GM19193 (cell line): ENCODE results near the gene SH3GL1.

Experiments
- POLR2A ChIP-seq: IDR thresholded peaks from 4 replicates; pipeline ENCODE4 v1.6.1; 2011; ENCODE audit not compliant: insufficient read depth, insufficient read length; ENCODE audit errors: extremely low read depth

The SH3GL1 gene

DNA sequence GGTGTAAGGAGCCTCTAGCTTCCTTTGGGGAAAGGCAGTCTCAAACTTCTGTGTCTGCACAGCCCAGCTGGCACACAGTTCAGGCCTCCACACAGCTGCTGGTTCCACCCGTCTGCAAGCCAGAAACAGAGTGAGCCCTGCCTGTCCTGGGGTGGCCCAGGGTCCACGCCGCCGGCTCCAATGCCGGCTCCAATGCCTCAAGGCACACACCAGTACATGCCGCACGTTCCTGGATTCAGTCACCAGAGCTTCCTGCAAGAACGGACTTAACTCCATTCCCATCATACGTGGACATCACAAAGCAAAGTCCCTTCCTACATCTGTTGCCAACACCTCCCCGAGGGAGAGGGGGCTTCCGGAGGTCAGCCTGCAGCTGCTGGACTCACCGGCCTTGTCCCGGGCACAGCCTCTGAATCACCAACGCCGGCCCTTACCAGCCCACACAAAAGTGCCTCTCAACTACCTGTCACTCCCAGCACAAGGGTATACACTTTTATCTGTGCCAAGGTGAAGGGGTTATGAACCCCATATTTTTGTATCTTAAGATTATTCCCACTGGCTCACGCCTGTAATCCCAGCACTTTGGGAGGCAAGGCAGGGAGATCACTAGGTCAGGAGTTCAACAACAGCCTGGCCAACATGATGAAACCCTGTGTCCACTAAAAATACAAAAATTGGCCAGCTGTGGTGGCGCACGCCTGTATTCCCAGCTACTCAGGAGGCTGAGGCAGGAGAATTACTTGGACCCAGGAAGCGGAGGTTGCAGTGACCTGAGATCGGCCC is 8.5 kb downstream of the SH3GL1 start:
- no peak for TF ChIP-seq POLR2A

DNA sequence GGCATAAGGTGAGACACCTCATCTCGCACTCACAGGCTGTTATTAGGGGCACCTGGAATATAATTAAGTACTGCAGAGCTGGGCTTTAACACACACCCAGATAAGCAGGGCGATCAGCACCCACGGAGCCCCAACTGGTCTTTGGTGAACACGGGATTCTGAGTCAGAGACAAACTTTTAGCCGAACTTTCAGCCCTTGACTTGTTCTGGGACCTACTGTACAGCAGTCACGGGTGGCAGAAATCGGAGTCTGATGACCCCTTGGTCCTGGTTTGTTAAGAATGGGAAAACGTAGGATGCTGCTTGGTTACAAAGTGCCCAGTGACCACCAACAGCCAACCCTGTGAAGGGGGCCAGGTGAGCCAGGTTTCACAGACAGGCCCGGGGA is 9.0 kb downstream of the SH3GL1 start:
- TF ChIP-seq POLR2A: no peak

DNA sequence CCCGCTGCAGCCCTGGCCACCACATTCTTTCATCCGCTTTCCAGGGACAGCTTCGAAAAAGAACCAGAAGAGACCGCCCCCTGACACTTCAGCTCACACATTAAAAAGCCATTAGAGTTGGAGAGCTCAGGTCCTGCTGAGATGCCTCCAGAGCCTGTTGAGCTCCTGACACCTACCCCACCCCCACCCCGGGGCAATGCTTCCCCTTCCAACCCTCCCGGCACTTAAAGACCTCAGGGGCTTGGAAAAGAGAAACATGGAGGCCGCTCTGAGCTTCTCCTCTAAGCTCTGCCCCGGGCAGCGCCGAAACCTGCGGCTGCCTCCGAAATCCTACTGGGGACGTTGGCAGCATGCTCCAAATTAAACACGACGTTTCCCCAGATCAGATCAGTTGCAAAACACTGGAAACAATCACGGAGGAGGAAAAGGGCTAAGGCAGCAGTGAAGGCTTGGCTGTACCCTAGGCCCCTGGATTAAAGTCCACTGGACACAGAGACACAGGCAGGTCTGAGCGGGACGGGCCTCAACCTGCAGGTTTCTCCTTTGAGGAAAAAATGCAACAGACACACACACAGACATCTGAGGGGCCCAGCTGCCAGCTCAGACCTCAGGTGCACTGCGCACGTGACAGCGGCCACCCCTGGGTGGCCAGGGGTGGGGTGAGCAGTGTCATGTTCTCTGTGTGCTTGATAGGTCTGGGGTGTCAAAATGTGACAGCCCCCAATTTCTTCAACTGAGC is 9.6 kb downstream of the SH3GL1 start:
- no peak for TF ChIP-seq POLR2A

DNA sequence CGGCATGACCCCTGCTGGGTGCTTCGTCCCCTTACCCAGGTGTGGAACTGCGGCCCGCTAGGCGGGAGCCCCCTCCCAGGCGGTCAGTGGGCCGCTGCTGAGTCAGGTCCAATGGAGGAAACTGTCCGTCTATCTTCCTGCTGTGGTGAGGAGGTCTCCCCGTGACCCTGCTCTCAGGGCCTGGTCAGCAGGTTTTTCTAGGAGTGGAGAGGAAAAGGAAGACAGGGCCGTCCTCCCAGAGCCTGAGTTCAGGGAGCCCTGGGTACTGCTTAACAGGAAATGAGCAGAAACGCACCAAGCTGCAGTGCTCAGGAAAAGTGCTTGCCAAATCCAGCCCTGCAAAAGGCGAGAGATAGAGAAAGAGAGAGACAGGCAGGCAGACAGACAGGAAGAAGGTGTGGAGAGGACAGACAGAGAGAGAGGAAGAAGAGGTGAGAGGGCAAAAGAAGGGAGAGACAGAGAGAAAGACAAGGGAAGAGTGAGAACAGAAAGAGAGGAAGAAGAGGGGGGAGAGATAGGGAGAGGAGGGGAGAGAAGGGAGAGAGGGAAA is 10.3 kb downstream of the SH3GL1 start:
- TF ChIP-seq POLR2A: no peak

DNA sequence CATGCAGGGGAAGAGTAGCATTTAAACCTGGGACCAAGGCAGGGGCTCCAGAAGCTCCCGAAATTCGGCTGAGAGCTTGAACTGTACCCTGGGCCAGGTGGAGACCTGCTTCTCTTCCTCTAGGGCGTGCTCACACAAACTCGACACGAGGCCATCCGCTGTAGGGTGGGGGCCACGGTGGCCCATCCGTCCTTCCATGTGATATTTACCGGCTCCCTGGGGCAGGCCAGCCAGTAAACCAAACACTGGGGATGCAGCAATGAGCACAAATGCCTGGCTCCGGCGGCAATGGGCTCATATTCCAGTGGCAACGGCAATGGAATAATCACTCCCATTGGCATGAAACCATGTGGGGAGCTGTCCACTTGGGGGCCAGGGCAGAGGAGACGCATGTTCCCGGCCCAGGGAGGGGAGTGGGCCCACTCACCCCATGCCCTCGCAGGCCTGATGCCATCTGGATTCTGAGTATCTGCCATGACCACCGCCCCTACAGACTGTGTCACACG is 10.8 kb downstream of the SH3GL1 start:
- no peak for TF ChIP-seq POLR2A

DNA sequence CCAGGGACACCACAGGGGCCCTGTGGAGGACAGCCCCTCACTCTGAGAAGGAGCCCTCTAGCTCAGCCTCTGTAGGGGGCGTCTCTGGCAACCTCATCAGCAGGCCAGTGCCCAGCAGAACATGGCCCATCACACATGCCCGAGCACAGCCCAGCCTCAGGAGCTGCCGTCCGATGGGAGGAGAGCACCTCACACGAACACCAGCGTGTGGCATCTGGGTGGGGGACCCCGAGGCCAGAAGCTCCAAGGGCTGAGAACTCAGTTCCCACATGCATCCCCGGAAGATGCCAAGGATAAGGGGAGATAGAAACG is 11.3 kb downstream of the SH3GL1 start:
- no peak for TF ChIP-seq POLR2A

DNA sequence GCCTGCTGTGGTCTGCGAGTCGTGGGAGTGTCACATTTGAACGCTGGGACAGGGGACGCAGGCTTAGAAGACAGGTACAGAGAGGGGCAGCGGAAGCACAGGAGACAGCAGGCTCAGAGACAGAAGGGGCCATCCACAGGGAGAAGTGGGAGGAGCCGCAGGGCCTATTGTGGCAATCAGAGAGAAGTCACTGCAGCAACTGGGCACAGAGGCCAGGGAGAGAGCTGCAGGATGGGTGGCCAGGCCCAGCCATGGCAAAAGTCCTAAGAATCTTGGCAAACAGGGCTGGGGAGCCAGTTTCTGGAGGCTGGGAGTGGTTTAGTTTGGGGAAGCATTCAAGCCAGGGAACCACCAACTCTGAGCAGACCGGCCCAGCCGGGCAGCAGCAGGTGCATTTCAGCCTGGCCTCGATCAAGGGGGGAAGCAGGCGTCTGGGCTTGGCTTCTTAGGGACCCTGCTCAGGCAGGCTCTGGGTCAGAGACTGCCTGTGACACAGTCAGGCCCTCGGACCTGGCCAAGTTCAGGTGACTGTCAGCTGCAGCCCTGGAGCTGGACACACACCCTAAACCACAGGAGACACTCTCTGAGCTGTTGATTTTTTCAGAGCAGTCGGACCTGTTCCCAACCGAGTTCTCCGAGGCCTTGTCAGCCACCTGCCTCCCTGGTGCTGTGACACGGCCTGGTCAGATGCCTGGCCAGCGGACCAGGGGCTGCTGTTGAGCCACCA is 11.8 kb downstream of the SH3GL1 start:
- no peak for TF ChIP-seq POLR2A

DNA sequence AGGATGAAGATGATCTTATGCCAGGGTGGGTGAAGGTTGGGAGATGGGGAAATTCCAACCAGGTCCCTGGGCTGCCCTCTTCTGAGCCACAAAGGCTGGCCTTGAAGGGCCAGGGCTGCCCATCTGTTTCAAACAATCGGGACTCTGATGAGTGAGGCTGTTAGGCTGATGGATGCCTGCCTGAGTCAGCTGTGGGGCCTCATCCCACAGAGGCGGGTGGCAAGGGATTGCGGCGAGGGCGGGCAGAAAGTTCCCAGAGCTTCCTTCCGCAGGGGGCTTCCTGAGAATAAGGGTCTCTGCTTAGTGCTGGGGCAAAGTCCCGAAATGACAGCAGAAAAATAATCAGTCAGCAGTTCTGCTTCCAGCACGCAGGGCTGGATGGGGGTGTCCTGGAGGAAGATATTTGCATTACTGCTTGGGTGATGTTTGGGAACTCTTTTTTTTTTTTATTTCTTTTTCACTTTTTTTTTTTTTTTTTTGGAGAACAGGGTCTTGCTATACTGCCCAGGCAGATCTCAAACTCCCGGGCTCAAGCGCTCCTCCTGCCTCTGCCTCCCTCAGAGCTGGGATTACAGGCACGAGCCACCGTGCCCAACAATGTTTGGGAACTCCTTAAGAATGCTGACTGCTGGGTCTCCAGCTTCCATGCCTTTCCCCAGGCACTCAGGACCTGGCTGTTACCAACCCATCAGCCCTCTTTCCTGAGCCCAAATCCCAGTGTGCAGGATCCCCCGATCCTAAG is 14.1 kb downstream of the SH3GL1 start:
- no peak for TF ChIP-seq POLR2A

DNA sequence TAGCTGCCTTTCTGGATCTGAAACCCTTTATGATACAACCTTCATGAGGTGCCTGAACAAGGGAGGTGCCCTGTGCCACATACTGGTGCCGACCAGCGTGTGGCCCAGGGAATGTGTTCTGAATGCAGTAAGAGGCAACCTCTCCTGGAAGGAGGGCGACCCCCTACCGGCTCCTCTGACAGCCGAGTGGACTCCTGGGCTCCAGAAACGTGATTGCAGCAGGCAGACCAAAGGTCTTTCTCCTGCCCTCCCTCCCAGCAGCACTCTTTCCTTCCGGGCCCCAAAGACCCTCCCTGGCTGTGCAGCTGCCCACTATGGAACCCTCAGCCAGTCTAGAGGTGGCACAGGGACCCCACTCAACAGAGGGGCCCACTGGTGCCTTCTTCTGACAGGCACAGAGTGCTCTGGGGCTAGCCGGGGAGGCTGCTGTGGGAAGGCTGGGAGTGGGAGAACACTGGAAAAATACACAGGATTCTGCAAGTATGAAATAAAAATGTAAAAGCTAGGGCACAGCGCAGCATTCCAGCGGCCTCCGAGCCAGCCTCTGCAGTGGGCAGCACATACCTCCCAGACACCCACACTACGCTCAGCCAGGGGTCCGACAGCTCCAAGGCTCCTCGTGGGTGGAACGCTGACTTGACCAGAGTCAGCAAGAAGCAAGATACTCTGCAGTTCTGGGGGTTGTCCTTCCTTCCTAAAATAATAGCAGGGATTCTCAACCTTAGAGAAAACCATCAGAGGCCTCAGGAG is 14.9 kb downstream of the SH3GL1 start:
- no peak for TF ChIP-seq POLR2A

DNA sequence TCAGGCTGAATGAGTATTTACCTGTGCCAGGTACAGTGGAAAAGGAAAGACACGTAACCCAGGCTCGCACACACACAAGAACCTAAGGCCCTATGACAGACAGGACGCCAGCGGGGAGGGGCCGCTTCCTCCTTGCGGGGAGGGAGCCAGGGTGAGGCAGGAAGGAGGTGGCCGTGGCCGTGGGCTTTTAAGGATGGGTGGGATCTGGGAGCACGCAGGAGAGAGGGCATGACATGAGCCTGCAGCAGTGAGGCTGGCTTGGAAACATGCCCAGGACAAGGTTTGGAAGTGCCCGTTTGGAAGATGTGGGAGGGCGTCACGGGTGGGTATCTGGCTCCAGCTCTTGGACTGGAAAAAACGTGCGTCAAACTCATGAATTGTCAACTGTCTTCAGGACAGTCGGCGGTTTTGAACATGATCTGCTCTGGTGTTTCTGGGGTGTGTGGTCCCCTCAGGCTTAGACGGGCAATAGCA is 20.1 kb downstream of the SH3GL1 start:
- no peak for TF ChIP-seq POLR2A

DNA sequence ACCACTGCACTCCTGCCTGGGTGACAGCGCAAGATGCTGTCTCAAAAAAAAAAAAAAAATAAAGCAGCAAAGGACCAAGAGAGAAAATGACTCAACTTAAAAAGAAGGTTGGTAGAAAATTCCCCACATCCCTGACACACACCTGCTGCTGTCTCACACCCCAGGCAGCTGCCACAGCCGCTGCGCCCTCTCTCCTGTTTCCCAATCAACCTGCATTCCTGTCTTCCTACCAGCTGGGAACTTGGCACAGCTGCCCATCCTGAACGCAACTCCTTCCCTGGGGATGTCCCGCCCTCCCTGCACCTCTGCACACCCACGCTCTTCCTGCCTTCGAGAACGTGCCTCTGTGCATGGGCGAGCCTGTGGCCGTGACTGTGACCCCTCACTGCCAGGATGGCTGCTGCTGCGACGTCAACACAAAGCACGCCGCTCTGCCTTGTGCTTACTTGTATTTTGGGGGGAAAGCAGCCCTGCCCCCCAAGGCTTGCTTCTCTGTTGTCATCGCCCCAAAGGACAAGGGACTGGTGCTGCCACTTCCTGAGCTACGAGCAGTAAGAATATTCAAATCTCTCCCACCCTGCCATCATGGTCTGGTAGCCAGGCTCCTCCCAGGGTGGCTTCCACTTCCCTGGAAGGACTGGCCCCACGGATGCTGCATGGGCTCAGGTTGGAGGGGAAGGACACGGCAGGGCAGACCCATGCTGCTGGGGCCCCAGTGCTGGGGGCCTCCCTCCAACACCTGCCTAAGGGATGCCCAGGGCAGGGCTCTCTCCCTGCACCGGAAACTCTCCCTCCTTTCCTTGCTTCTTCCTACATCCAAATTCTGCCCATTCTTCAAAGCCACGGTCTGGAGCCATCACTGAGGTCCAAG is 20.7 kb downstream of the SH3GL1 start:
- TF ChIP-seq POLR2A: no peak

DNA sequence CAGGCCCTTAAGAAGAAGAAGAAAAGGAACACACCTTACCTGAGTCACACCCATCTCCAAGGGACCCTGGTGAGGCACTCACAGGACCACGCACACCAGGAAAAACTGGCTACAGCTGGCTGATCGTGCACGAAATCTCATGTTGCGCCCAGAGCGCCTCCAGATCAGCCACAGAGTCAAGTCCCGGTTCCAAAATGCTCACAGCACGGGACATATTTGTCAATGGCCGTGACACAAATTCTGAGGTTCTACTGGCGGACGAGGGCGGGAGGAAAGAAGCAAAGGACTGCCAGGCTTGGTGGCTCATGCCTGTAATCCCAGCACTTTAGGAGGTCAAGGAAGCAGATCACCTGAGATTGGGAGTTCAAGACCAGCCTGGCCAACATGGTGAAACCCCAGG is 21.5 kb downstream of the SH3GL1 start:
- TF ChIP-seq POLR2A: no peak
